ENCODE data around the gene OAT. TPM values are rescaled to one million over a fixed set of nuclear protein-coding genes. Genes with fewer than 3 reads are reported as not detected.

The OAT gene
- total and polyA plus RNA-seq, 7 donors = 37.9 to 147 (median 117) TPM

DNA sequence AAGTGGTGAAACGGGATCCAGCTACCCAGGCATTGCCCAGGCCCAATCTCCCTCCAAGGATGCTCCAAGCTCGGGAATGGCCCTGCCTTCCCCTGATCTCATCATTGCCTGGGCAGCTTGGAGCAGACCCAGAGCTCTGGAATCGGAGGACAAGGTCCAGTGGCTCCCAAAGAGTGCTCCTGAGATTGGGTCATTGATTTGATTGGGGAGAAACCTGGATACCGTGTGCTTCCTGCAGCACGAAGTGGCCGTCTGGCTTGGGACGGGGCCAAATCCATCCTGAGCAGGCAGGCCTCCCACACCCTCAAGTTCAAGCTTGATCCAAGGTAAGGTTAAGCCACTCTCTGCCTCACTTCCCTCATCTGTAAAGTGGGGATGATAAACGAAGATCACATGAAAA lies 69.9 kb downstream of the OAT start:
- intact Hi-C loops (cut with DNase I) = no loop called here

DNA sequence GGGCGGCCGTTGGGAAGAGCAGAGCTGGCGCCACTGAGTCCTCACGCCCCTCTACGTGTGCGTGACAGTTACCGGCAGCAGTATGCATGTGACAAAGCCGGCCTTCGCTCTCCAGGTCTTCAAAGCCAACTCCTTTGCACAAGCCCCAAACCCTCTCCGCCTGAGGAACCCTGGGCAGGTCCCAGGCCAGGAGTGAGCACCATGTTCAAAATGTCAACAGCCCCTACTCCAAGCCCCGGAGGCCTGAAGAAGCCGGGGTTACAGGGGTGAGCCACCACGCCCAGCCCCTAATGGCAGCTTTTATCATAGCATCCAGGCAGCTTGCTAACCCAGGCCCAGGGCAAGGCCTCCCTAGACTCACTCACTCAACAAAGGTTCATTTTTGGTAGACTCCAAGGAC lies 70.8 kb downstream of the OAT start:
- TF ChIP-seq, protein P1, sequence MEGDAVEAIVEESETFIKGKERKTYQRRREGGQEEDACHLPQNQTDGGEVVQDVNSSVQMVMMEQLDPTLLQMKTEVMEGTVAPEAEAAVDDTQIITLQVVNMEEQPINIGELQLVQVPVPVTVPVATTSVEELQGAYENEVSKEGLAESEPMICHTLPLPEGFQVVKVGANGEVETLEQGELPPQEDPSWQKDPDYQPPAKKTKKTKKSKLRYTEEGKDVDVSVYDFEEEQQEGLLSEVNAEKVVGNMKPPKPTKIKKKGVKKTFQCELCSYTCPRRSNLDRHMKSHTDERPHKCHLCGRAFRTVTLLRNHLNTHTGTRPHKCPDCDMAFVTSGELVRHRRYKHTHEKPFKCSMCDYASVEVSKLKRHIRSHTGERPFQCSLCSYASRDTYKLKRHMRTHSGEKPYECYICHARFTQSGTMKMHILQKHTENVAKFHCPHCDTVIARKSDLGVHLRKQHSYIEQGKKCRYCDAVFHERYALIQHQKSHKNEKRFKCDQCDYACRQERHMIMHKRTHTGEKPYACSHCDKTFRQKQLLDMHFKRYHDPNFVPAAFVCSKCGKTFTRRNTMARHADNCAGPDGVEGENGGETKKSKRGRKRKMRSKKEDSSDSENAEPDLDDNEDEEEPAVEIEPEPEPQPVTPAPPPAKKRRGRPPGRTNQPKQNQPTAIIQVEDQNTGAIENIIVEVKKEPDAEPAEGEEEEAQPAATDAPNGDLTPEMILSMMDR (IDR thresholded peaks at IDR 0.05) = no peak
- TF ChIP-seq POLR2A (IDR thresholded peaks at IDR 0.05) (no peak), EP300 (IDR thresholded peaks at IDR 0.05) (no peak), POLR2AphosphoS5 (IDR thresholded peaks at IDR 0.05) (no peak)

More for the DNA sequence above, 69.9 kb downstream of the OAT start:
- Histone ChIP-seq H3K27me3 (no peaks in the 10 kb centered on the region), H3K4me1 (no peaks in the 10 kb centered on the region), H3K4me3 (no peak overlapping the region), H3K36me3 (no peaks in the 10 kb centered on the region), H3K27ac (no peak overlapping the region), H3K9me3 (no peaks in the 10 kb centered on the region)
- no peak for DNase-seq
- TF ChIP-seq POLR2AphosphoS5 (IDR thresholded peaks at IDR 0.05) (no peak), EP300 (IDR thresholded peaks at IDR 0.05) (no peak), POLR2A (IDR thresholded peaks at IDR 0.05) (no peak)
- TF ChIP-seq, protein P1 (IDR thresholded peaks at IDR 0.05) = no peak
- 66 to 87% methylated on average over 8 of the region's 8 CpGs for WGBS, 2 donors

More for the DNA sequence above, 70.8 kb downstream of the OAT start:
- no peak overlapping the region for H3K27ac ChIP-seq
- no peaks in the 10 kb centered on the region for H3K4me1 ChIP-seq
- peak; percentile 40 for DNase-seq
- no peaks in the 10 kb centered on the region for H3K36me3 ChIP-seq
- intact Hi-C loops (cut with DNase I) = no loop called here
- H3K9me3 ChIP-seq = no peaks in the 10 kb centered on the region
- no peak overlapping the region for H3K4me3 ChIP-seq
- WGBS, 2 donors = 86 to 90% methylated on average over 13 of the region's 13 CpGs
- H3K27me3 ChIP-seq = no peaks in the 10 kb centered on the region

Other genes with a start within 250 kb of the OAT start
- gene NKX1-2, start 31.1 kb upstream of the OAT start, total RNA-seq = not detected
- not detected for gene NKX1-2, start 31.1 kb upstream of the OAT start, polyA plus RNA-seq
- gene LHPP, start 42.9 kb upstream of the OAT start, total RNA-seq = 10 to 100 TPM; 17.5 to 35.7 (median 24.9) TPM
- 10 to 100 TPM; 17.1 to 22.8 (median 20.6) TPM for gene LHPP, start 42.9 kb upstream of the OAT start, polyA plus RNA-seq